ENCODE results near the gene APOL2. TPM values are rescaled to one million over a fixed set of nuclear protein-coding genes. Genes with fewer than 3 reads are reported as not detected.
"Not testable (repeated sequence)": the region's sequence is repeated elsewhere in the genome, so short reads cannot be mapped to it uniquely, and the experiment has no call there.

The APOL2 gene
- total RNA-seq, 2 donors from 2014 or later = 2.1 to 7.9 TPM

GRCh38 chr22:36231051-36231450, 8.3 kb downstream of the APOL2 start:
- not testable (repeated sequence) for H3K27me3 Mint-ChIP-seq (ENCODE audit: insufficient read depth); H3K9ac ChIP-seq (ENCODE audit: extremely low read depth, low read length, poor library complexity, severe bottlenecking); H3K27ac ChIP-seq (ENCODE audit: low read depth, low read length); H3K4me1 ChIP-seq (ENCODE audit: control insufficient read depth, insufficient read depth, low read length); H3K27me3 ChIP-seq (ENCODE audit: control insufficient read depth, insufficient read depth, low read length, poor library complexity, severe bottlenecking); H3K9me3 Mint-ChIP-seq; H3K4me3 Mint-ChIP-seq; H3K36me3 Mint-ChIP-seq (ENCODE audit: low read depth); H3K9me3 ChIP-seq (ENCODE audit: control insufficient read depth, low read length); H3K36me3 ChIP-seq (ENCODE audit: control insufficient read depth, insufficient read depth, low read length); H3K4me3 ChIP-seq (ENCODE audit: low read length)
- WGBS, 2 experiments (ENCODE audit: insufficient coverage in 1 of 2, insufficient read length in 1 of 2) = 75 to 78% methylated on average over 5 of the region's 5 CpGs
- TF ChIP-seq CTCF (conservative IDR thresholded peaks at IDR 0.05) = peak; percentile 63
- Mint-ChIP-seq H3K27ac (peak overlapping the region; percentile 32), H3K4me1 (peaks cover 14% of the 10 kb centered on the region)
- DNase-seq = peak; percentile 74

GRCh38 chr22:36229649-36230048, 9.7 kb downstream of the APOL2 start:
- WGBS, 2 experiments (ENCODE audit: insufficient coverage in 1 of 2, insufficient read length in 1 of 2) = 58 to 82% methylated on average over 2 of the region's 3 CpGs
- not testable (repeated sequence) for H3K9me3 ChIP-seq (ENCODE audit: control insufficient read depth, low read length); H3K4me3 Mint-ChIP-seq; H3K27ac ChIP-seq (ENCODE audit: low read depth, low read length); H3K9me3 Mint-ChIP-seq; H3K36me3 ChIP-seq (ENCODE audit: control insufficient read depth, insufficient read depth, low read length); H3K27me3 Mint-ChIP-seq (ENCODE audit: insufficient read depth); H3K9ac ChIP-seq (ENCODE audit: extremely low read depth, low read length, poor library complexity, severe bottlenecking); H3K4me1 ChIP-seq (ENCODE audit: control insufficient read depth, insufficient read depth, low read length); H3K27ac Mint-ChIP-seq; DNase-seq; H3K36me3 Mint-ChIP-seq (ENCODE audit: low read depth); H3K4me3 ChIP-seq (ENCODE audit: low read length); H3K27me3 ChIP-seq (ENCODE audit: control insufficient read depth, insufficient read depth, low read length, poor library complexity, severe bottlenecking)
- peaks cover 17% of the 10 kb centered on the region for H3K4me1 Mint-ChIP-seq

- no peak for DNase-seq
- WGBS, 2 experiments (ENCODE audit: insufficient coverage in 1 of 2, insufficient read length in 1 of 2) = 84 to 91% methylated on average over 5 to 7 of the region's 7 CpGs
- Mint-ChIP-seq H3K27me3 (ENCODE audit: insufficient read depth) (no peaks in the 10 kb centered on the region), H3K4me1 (peaks cover 17% of the 10 kb centered on the region), H3K27ac (no peak overlapping the region), H3K4me3 (no peak overlapping the region), H3K9me3 (no peaks in the 10 kb centered on the region), H3K36me3 (ENCODE audit: low read depth) (no peaks in the 10 kb centered on the region)
- no peaks in the 10 kb centered on the region for H3K9me3 ChIP-seq (ENCODE audit: control insufficient read depth, low read length)
- H3K27ac ChIP-seq (ENCODE audit: low read depth, low read length) = no peak overlapping the region
- no peaks in the 10 kb centered on the region for H3K27me3 ChIP-seq (ENCODE audit: control insufficient read depth, insufficient read depth, low read length, poor library complexity, severe bottlenecking)
- no peak for TF ChIP-seq CTCF (conservative IDR thresholded peaks at IDR 0.05)
- H3K9ac ChIP-seq (ENCODE audit: extremely low read depth, low read length, poor library complexity, severe bottlenecking) = no peak overlapping the region
- H3K4me3 ChIP-seq (ENCODE audit: low read length) = no peak overlapping the region
- H3K36me3 ChIP-seq (ENCODE audit: control insufficient read depth, insufficient read depth, low read length) = no peaks in the 10 kb centered on the region
- H3K4me1 ChIP-seq (ENCODE audit: control insufficient read depth, insufficient read depth, low read length) = no peaks in the 10 kb centered on the region
Measured at GRCh38 chr22:36228944-36229343, 10.4 kb downstream of the APOL2 start.

GRCh38 chr22:36228369-36228768, 11.0 kb downstream of the APOL2 start:
- H3K36me3 Mint-ChIP-seq (ENCODE audit: low read depth); H3K9ac ChIP-seq (ENCODE audit: extremely low read depth, low read length, poor library complexity, severe bottlenecking); H3K9me3 Mint-ChIP-seq; H3K9me3 ChIP-seq (ENCODE audit: control insufficient read depth, low read length); H3K4me3 ChIP-seq (ENCODE audit: low read length); H3K4me1 ChIP-seq (ENCODE audit: control insufficient read depth, insufficient read depth, low read length); H3K27ac Mint-ChIP-seq; H3K36me3 ChIP-seq (ENCODE audit: control insufficient read depth, insufficient read depth, low read length); H3K27me3 Mint-ChIP-seq (ENCODE audit: insufficient read depth); DNase-seq; H3K4me3 Mint-ChIP-seq; H3K27me3 ChIP-seq (ENCODE audit: control insufficient read depth, insufficient read depth, low read length, poor library complexity, severe bottlenecking); H3K27ac ChIP-seq (ENCODE audit: low read depth, low read length): not testable (repeated sequence)
- WGBS, 2 experiments (ENCODE audit: insufficient coverage in 1 of 2, insufficient read length in 1 of 2) = 100% methylated on average over 1 of the region's 1 CpG; no CpG with 5 or more reads in 1 of the 2 experiments
- H3K4me1 Mint-ChIP-seq = peaks cover 18% of the 10 kb centered on the region
